AG20443 (cell line): ENCODE data around the gene RAD9A.
"Not testable (repeated sequence)": the region's sequence is repeated elsewhere in the genome, so short reads cannot be mapped to it uniquely, and the experiment has no call there.

ENCODE experiments used
- DNase-seq: peaks from one replicate; pipeline ENCODE4 v3.0.0; 2012; ENCODE audit warnings: low spot score, mixed read lengths

The RAD9A gene

DNA sequence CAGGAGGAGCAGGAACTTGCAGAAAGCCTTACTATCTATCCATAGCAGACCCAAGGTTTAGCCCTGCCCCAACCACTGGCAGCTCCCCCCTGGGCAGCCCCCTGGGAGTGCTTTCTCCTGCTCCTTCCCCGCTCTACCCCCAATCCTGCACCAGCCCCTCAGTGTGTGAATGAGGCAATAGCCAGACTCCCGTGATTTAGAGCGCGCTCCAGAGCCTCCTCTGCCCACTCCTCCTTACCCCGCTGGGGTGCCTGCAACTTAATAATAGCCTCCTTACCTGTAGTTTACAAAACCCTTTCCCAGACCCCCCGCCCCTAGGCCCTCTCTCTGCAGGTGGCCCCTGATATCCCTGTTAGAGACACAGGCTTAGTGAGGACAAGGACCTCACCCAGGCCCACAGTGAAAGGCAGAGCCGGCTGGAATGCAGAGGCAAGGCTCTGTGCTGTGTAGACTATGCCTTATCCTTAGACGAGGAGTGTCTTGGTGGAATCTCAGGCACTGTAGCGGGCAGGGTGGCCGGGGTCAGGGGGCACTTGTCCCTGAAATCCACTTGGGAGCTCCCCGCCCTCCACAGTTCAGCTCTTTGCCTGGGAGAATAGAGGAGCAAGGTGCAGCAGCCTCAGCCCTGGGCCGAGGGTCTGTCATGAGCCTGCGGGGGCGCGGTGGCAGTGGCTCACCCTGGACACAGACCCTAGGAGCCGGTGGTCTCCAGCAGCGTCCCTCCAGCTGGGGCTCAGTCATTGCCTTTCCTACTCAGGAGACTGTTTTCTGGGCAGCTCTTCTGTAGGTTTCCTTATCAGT lies 19.4 kb downstream of the RAD9A start:
- DNase-seq: no peak

DNA sequence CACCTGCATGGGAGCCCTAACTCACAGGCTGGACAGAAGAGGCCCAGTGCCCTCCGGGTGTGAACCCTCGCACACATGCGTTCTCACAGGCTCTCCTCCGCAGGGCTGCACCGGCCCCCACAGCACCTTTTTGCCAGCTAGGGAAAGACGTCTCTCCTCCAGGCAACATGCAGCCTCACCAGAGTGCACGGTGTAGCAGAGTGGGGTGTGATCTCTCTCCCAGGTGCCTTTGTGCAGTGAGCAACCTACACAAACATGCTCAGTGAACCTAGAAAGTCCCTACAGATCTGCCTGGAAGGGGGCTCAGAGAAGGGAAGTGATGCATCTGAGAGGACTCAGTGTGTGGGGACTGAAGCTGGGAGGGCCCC lies 20.0 kb downstream of the RAD9A start:
- DNase-seq: no peak

DNA sequence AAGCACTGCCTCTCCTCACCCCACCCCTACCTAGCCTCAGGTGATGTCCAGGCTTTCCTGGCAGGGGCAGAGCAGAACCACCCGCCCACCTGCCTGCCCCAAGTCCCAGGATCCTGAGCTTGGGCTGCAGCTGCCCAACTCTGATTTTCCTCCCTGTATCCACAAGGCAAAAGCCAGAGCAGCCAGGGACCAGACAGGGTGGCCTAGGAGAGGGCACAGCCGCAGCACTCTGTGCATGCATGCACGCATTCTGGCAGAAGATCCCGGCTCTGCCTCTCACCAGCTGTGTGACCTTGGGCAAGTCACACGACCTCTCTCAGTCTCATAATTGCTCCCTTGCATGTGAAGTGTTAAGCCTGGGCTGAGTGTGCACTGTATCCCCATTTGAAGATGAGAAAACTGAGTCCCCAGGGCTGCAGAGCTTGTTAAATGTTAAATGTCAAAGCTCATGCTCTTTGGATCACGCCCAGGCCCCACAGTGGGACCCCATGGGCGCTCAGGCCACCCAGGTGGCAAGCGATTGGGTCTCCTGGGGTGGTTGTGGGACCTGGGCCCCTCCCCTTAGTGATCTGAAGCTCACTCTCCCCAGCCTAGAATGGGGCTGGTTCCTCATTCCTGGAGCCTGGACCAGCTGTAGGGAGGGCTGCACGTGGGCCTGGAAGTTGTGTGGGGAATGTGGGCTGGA lies 20.9 kb downstream of the RAD9A start:
- no peak for DNase-seq

- DNase-seq: no peak
These were observed 21.6 kb downstream of the RAD9A start for GRCh38 chr11:67413266-67413849.

DNA sequence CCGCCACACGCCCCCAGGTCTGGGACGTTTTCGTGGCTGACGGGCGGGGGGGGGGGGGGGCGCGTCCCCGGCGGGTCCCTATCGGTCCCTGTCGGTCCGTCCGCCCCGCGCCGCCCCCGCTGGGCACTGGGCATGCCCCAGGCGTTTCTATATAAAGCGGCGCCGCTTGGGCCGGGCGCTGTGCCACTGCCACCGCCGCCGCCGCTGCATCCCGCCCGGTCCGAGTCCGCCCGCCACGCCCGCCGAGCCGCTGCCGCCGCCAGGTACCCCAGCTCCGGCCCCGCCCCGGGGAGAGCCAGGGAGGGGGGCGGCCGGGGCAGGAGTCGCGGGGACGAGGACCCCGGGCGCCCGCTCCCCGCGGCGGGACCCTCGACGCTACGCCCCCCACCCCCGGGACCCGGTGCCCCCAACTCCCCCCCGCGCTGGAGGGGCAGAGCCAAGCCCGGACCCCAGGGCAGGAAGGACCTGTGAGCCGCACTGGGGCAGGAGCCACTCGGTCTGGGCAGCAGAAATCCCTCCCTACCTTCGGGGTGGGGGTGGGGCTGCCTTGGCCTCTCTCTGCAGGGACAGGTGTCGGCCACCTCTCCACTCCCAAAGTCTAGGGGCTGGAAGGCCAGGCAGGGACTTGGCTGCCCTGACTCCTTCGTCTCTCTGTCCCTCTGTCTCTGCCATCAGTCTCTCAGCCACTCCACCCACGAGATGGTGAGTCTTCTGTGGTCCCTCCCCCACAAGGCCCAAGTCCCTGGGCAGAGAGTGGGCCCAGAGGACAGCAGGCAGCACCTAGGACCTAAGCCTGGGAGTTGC lies 23.9 kb downstream of the RAD9A start, which contains the start of gene CARNS1:
Gene CARNS1 (plus strand): TSS at position 178 of the 804 bp plus-strand sequence. CDS start 522 bp downstream, at position 700.
- no peak for DNase-seq

- no peak for DNase-seq
These were observed 24.9 kb downstream of the RAD9A start for GRCh38 chr11:67416416-67417335.

DNA sequence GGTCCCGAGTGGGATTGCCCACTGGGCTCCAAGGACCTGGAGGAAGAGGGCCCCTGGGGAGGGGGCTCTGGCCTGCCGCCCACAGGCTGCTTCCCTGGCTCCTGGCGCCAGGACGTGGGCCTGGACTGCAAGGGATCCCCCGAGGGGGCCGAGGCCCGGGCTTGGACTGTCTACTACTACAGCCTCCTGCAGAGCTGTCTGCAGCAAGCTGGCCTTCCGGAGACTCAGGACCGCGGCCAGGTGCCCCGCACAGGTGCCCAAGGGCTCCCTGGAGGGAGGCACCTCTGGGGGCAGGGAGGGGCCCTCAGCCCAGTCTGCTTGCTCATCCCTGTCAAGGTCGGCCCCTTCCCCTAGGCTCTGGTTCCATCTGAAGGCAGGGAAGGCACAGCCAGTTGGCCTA lies 25.6 kb downstream of the RAD9A start:
- DNase-seq: no peak

DNA sequence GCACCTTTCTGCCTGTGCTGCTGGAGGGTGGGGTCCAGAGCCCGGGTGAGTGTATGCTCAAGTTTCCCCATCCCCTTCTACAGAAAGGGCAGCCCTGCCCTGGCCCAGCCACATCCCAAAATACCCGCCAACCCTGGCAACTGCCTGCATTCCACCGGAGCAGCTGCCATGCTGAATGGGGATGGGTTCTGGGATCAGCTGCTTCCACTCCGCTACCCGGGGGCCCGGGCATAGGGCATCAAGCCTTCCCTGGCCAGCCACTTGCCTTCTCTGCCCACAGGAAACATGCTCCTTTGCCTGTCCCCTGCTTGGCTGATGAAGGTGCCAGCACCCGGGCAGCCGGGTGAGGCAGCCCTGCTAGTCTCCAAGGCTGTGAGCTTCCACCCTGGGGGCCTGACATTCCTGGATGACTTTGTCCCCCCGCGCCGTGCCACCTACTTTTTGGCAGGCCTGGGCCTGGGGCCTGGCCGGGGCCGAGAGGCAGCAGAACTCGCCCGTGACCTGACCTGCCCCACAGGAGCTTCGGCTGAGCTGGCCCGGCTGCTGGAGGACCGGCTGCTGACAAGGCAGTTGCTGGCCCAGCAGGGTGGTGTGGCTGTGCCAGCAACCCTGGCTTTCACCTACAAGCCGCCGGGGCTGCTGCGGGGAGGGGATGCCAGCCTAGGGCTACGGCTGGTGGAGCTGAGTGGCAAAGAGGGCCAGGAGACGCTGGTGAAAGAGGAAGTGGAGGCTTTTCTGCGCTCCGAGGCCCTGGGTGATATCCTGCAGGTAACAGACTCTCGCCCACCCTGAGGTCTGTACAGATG lies 26.9 kb downstream of the RAD9A start:
- DNase-seq: no peak

GRCh38 chr11:67419325-67420049 lies 27.7 kb downstream of the RAD9A start:
- DNase-seq: no peak

DNA sequence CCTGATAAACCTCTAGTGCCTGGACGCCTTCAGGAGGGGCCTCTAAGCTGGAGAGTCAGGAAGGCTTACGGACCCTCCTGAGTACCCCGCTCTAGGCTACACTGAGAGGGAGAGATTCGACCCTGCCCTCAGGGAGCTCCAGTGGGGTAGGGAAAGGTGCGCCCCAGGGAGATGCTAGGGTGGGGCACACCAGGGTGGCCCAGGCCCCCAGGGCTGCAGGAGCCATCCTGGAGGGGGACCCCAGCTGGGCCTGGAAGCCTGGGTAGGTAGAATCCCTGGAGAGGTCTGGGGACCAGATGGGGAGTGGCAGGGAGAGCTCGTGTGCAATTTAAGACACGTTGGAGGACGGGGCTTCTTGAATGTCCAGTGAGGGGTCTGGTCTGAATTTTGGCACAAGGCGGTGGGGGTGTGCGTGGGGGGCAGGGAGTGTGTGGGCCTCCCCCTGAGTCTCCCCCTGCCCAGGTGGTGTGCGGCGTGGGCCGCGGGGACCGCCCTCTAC lies 28.4 kb downstream of the RAD9A start:
- DNase-seq: no peak

DNA sequence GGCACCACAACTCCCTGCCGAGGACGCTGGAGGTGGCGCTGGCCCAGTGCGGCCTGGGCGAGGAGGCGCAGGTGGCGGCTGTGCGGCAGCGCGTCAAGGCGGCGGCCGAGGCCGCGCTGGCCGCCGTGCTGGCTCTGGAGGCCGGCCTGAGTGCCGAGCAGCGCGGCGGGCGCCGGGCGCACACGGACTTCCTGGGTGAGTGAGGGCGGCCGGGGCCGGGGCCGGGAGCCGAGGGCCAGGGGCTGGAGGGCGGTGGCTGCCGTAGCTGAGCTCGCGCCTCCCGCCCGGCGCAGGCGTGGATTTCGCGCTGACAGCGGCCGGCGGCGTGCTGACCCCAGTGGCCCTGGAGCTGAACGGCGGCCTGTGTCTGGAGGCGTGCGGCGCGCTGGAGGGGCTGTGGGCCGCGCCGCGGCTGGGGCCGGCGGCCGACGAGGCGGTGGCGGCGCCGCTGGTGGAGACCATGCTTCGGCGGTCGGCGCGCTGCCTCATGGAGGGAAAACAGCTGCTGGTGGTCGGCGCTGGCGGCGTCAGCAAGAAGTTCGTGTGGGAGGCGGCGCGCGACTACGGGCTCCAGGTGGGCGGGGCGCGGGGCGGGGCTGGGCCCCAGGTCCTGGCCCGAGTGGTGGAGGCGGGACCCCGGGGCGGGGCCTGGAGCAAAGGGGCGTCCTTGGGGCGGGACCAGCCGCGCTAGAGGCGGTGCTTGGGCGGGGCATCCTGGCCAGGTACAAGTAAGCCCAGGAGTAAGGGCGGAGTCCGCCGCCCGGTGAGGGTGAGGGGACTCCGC lies 29.1 kb downstream of the RAD9A start:
- peak; percentile 99 for DNase-seq

DNA sequence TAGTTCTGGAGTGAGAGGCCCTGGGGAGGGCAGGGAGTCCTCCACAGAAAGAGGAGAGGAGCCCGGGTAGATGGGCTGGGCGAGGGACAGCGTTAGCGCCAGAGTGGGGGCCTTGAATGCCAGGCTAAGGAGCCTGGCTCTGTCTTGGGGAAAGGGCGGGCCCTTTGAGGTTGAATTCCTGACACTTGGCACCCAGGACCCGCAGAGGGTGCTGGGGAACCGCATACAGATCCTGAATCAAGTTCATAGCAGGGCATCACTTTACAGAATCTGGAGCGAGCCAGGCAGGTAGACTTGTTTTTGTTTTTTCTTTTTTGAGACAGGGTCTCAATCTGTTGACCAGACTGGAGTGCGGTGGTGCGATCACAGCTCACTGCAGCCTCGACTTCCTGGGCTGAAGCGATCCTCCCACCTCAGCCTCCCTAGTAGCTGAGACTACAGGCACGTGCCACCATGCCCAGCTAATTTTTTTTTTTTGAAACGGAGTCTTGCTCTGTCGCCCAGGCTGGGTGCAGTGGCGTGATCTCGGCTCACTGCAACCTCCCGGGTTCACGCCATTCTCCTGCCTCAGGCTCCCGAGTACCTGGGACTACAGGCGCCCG lies 29.7 kb downstream of the RAD9A start:
- no peak for DNase-seq

DNA sequence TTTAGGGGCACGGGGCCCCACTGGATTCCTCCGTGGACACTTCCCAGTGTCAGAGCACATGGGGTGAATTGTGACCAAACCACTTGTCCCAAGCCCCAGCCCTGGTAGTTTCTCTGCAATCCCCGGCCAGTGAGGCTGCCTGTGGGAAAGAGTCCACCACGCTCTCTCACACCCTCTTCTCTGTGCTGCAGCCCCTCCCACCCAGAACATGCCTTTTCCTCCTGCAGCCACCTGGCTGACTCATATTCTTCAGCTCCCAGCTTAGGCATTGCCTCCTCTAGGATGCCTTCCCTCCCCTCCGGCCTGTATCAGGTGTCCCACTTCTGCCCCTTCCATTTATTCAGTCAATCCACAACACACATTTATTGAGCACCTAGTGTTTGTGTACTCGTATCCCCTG lies 31.1 kb downstream of the RAD9A start:
- no peak for DNase-seq

DNA sequence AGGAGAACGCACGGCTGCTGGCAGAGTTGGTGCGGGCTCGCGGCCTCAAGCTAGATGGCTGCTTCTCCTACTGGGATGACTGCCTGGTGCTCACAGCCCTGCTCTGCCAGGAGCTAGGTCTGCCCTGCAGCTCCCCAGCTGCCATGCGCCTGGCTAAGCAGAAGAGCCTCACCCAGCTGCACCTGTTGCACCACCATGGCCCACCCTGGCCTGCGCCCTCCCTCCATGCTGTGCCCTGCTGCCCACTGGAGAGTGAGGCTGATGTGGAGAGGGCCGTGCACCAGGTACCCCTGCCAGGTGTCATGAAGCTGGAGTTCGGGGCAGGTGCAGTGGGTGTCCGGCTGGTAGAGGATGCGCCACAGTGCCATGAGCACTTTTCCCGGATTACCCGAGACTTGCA lies 31.7 kb downstream of the RAD9A start:
- DNase-seq: no peak

- no peak for DNase-seq
These were observed 32.3 kb downstream of the RAD9A start for GRCh38 chr11:67423891-67424613.

DNA sequence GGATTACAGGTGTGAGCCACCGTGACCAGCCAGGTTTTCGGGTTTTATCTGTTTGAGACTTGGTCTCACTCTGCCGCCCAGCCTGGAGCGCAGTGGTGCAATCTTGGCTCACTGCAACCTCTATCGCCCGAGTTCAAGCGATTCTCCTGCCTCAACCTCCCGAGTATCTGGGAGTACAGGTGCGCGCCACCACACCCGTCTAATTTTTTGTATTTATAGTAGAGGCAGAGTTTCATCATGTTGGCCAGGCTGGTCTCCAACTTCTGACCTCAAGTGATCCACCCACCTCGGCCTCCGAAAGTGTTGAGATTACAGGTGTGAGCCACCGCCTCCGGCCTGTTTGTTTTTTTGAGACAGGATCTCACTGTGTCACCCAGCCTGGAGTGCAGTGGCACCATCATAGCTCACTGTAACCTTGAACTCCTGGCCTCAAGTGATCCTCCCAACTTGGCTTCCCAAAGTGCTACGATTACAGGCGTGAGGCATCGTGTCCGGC lies 35.6 kb downstream of the RAD9A start:
- DNase-seq: not testable (repeated sequence)
